ENCODE measurements around the gene TPH1. TPM values are rescaled to one million over a fixed set of nuclear protein-coding genes. Genes with fewer than 3 reads are reported as not detected.

The TPH1 gene
- total RNA-seq = under 1 TPM; 0.15 to 0.18 TPM

- Mint-ChIP-seq H3K9me3 (no peaks in the 10 kb centered on the region), H3K27ac (no peak within 1 kb of the TSS), H3K4me3 (no peak within 1 kb of the TSS), H3K36me3 (ENCODE audit: low read depth) (no peaks in the 10 kb centered on the region), H3K4me1 (no peaks in the 10 kb centered on the region), H3K27me3 (peaks cover 50% of the 10 kb centered on the region)
- ChIA-PET CTCF (no interaction called here), POLR2A (no interaction called here)
- no peak for DNase-seq
Measured at GRCh38 chr11:18046116-18046777, at the start of gene TPH1. Gene TPH1 (minus strand): TSS chr11:18046269. CDS start chr11:18040762, 5,507 bp downstream.

GRCh38 chr11:18093959-18094358, 47.9 kb upstream of the TPH1 start:
- Mint-ChIP-seq H3K4me3 (no peak overlapping the region), H3K36me3 (ENCODE audit: low read depth) (peaks cover 47% of the 10 kb centered on the region), H3K27ac (no peak overlapping the region), H3K27me3 (no peaks in the 10 kb centered on the region), H3K9me3 (no peaks in the 10 kb centered on the region), H3K4me1 (no peaks in the 10 kb centered on the region)
- no peak for DNase-seq
- ChIA-PET POLR2A (interaction anchor here (1.4 kb wide), 1 partner anchor 12 kb away, joined by 8 read pairs; the partner anchor contains the start of gene SAAL1), CTCF (interaction anchor here (1.0 to 1.3 kb wide), 2 partner anchors 10 to 12 kb away, joined by 4 to 5 read pairs; partner anchors contain the start of gene SAAL1)

GRCh38 chr11:18091731-18092130, 45.7 kb upstream of the TPH1 start:
- ChIA-PET POLR2A (interaction anchor here (0.9 kb wide), 1 partner anchor 15 kb away, joined by 3 read pairs; the partner anchor contains the start of gene SAAL1), CTCF (interaction anchor here (5.0 kb wide), 1 partner anchor 14 kb away, joined by 28 read pairs; the partner anchor contains the start of gene SAAL1)
- peaks cover 60% of the 10 kb centered on the region for H3K36me3 Mint-ChIP-seq (ENCODE audit: low read depth)
- no peak for DNase-seq
- H3K27me3 Mint-ChIP-seq = no peaks in the 10 kb centered on the region
- H3K27ac Mint-ChIP-seq = no peak overlapping the region
- no peak overlapping the region for H3K4me3 Mint-ChIP-seq
- no peaks in the 10 kb centered on the region for H3K4me1 Mint-ChIP-seq
- H3K9me3 Mint-ChIP-seq = no peaks in the 10 kb centered on the region

- no peak overlapping the region for H3K4me3 Mint-ChIP-seq
- POLR2A ChIA-PET = no interaction called here
- CTCF ChIA-PET = interaction anchor here (5.0 kb wide), 1 partner anchor 17 kb away, joined by 28 read pairs; the partner anchor contains the start of gene SAAL1
- H3K27ac Mint-ChIP-seq = no peak overlapping the region
- H3K36me3 Mint-ChIP-seq (ENCODE audit: low read depth) = peaks cover 55% of the 10 kb centered on the region
- H3K4me1 Mint-ChIP-seq = no peaks in the 10 kb centered on the region
- no peaks in the 10 kb centered on the region for H3K27me3 Mint-ChIP-seq
- DNase-seq = no peak
- H3K9me3 Mint-ChIP-seq = no peaks in the 10 kb centered on the region
Measured at GRCh38 chr11:18088966-18089365, 42.9 kb upstream of the TPH1 start.

GRCh38 chr11:18088366-18088765, 42.3 kb upstream of the TPH1 start:
- Mint-ChIP-seq H3K9me3 (no peaks in the 10 kb centered on the region), H3K27me3 (no peaks in the 10 kb centered on the region), H3K4me1 (no peaks in the 10 kb centered on the region), H3K36me3 (ENCODE audit: low read depth) (peaks cover 57% of the 10 kb centered on the region), H3K27ac (no peak overlapping the region), H3K4me3 (no peak overlapping the region)
- ChIA-PET CTCF (interaction anchor here (5.0 kb wide), 1 partner anchor 18 kb away, joined by 28 read pairs; the partner anchor contains the start of gene SAAL1), POLR2A (no interaction called here)
- no peak for DNase-seq

GRCh38 chr11:18081551-18081950, 35.5 kb upstream of the TPH1 start:
- no peak overlapping the region for H3K4me3 Mint-ChIP-seq
- H3K27ac Mint-ChIP-seq = no peak overlapping the region
- CTCF ChIA-PET = interaction anchor here (1.1 kb wide), 1 partner anchor 24 kb away, joined by 4 read pairs; the partner anchor contains the start of gene SAAL1
- H3K36me3 Mint-ChIP-seq (ENCODE audit: low read depth) = peaks cover 34% of the 10 kb centered on the region
- H3K27me3 Mint-ChIP-seq = no peaks in the 10 kb centered on the region
- no peaks in the 10 kb centered on the region for H3K9me3 Mint-ChIP-seq
- POLR2A ChIA-PET = no interaction called here
- no peaks in the 10 kb centered on the region for H3K4me1 Mint-ChIP-seq
- no peak for DNase-seq

- no peaks in the 10 kb centered on the region for H3K9me3 Mint-ChIP-seq
- H3K36me3 Mint-ChIP-seq (ENCODE audit: low read depth) = peaks cover 33% of the 10 kb centered on the region
- DNase-seq = no peak
- H3K4me3 Mint-ChIP-seq = no peak overlapping the region
- ChIA-PET CTCF (interaction anchor here (1.1 kb wide), 1 partner anchor 25 kb away, joined by 4 read pairs; the partner anchor contains the start of gene SAAL1), POLR2A (no interaction called here)
- H3K4me1 Mint-ChIP-seq = no peaks in the 10 kb centered on the region
- H3K27me3 Mint-ChIP-seq = no peaks in the 10 kb centered on the region
- no peak overlapping the region for H3K27ac Mint-ChIP-seq
Measured at GRCh38 chr11:18080451-18080850, 34.4 kb upstream of the TPH1 start.

GRCh38 chr11:18078909-18079308, 32.8 kb upstream of the TPH1 start:
- POLR2A ChIA-PET = no interaction called here

GRCh38 chr11:18075444-18075843, 29.4 kb upstream of the TPH1 start:
- no peak overlapping the region for H3K27ac Mint-ChIP-seq
- POLR2A ChIA-PET = no interaction called here
- CTCF ChIA-PET = no interaction called here
- no peaks in the 10 kb centered on the region for H3K4me1 Mint-ChIP-seq
- no peak for DNase-seq
- no peaks in the 10 kb centered on the region for H3K27me3 Mint-ChIP-seq
- H3K9me3 Mint-ChIP-seq = no peaks in the 10 kb centered on the region
- no peak overlapping the region for H3K4me3 Mint-ChIP-seq
- H3K36me3 Mint-ChIP-seq (ENCODE audit: low read depth) = peaks cover 11% of the 10 kb centered on the region

More at GRCh38 chr11:18078909-18079308, 32.8 kb upstream of the TPH1 start:
- no peaks in the 10 kb centered on the region for H3K9me3 Mint-ChIP-seq
- H3K36me3 Mint-ChIP-seq (ENCODE audit: low read depth) = peaks cover 29% of the 10 kb centered on the region
- CTCF ChIA-PET = no interaction called here
- no peak for DNase-seq
- H3K27ac Mint-ChIP-seq = no peak overlapping the region
- no peaks in the 10 kb centered on the region for H3K4me1 Mint-ChIP-seq
- H3K27me3 Mint-ChIP-seq = no peaks in the 10 kb centered on the region
- H3K4me3 Mint-ChIP-seq = no peak overlapping the region

GRCh38 chr11:18071098-18071705, 25.1 kb upstream of the TPH1 start:
- H3K27ac Mint-ChIP-seq = no peak overlapping the region
- CTCF ChIA-PET = no interaction called here

GRCh38 chr11:18067372-18067771, 21.3 kb upstream of the TPH1 start:
- no peaks in the 10 kb centered on the region for H3K27me3 Mint-ChIP-seq
- ChIA-PET CTCF (interaction anchor here (1.3 kb wide), 1 partner anchor 38 kb away, joined by 5 read pairs; no protein-coding TSS in a partner anchor), POLR2A (no interaction called here)
- no peak overlapping the region for H3K27ac Mint-ChIP-seq
- H3K4me1 Mint-ChIP-seq = no peaks in the 10 kb centered on the region
- no peak overlapping the region for H3K4me3 Mint-ChIP-seq
- DNase-seq = no peak
- H3K36me3 Mint-ChIP-seq (ENCODE audit: low read depth) = no peaks in the 10 kb centered on the region
- no peaks in the 10 kb centered on the region for H3K9me3 Mint-ChIP-seq

More at GRCh38 chr11:18071098-18071705, 25.1 kb upstream of the TPH1 start:
- POLR2A ChIA-PET = no interaction called here
- no peaks in the 10 kb centered on the region for H3K27me3 Mint-ChIP-seq
- H3K4me3 Mint-ChIP-seq = no peak overlapping the region
- peaks cover 2% of the 10 kb centered on the region for H3K36me3 Mint-ChIP-seq (ENCODE audit: low read depth)
- H3K9me3 Mint-ChIP-seq = no peaks in the 10 kb centered on the region
- H3K4me1 Mint-ChIP-seq = no peaks in the 10 kb centered on the region
- DNase-seq = no peak

- H3K27me3 Mint-ChIP-seq = no peaks in the 10 kb centered on the region
- H3K27ac Mint-ChIP-seq = no peak overlapping the region
- ChIA-PET POLR2A (no interaction called here), CTCF (interaction anchor here (1.3 kb wide), 1 partner anchor 37 kb away, joined by 5 read pairs; no protein-coding TSS in a partner anchor)
- no peaks in the 10 kb centered on the region for H3K4me1 Mint-ChIP-seq
- no peaks in the 10 kb centered on the region for H3K36me3 Mint-ChIP-seq (ENCODE audit: low read depth)
- H3K4me3 Mint-ChIP-seq = no peak overlapping the region
- DNase-seq = no peak
- no peaks in the 10 kb centered on the region for H3K9me3 Mint-ChIP-seq
Measured at GRCh38 chr11:18066626-18067025, 20.6 kb upstream of the TPH1 start.

- Mint-ChIP-seq H3K36me3 (ENCODE audit: low read depth) (no peaks in the 10 kb centered on the region), H3K9me3 (no peaks in the 10 kb centered on the region), H3K27me3 (no peaks in the 10 kb centered on the region), H3K4me1 (no peaks in the 10 kb centered on the region), H3K27ac (no peak overlapping the region), H3K4me3 (no peak overlapping the region)
- POLR2A ChIA-PET = no interaction called here
- no peak for DNase-seq
- CTCF ChIA-PET = interaction anchor here (0.6 kb wide), 1 partner anchor 49 kb away, joined by 4 read pairs; no protein-coding TSS in a partner anchor
Measured at GRCh38 chr11:18065572-18065971, 19.5 kb upstream of the TPH1 start.
